Measurements from ENCODE around the gene SRP68. TPM values are rescaled to one million over a fixed set of nuclear protein-coding genes. Genes with fewer than 3 reads are reported as not detected.

SRP68 gene
- total RNA-seq, 2 experiments from 2014 or later, result 151 to 174 TPM

- no peak for ATAC-seq
Measured at GRCh38 chr17:75991396-75991795, 80.9 kb downstream of the SRP68 start.

More at GRCh38 chr17:75991396-75991795, 80.9 kb downstream of the SRP68 start:
- no peaks in the 10 kb centered on the region for H3K9me3 Mint-ChIP-seq (ENCODE audit: low read depth)
- no peaks in the 10 kb centered on the region for H3K27me3 Mint-ChIP-seq
- intact Hi-C loops (cut with DNase I, micrococcal nuclease), result no loop called here
- DNase-seq, result no peak
- H3K27ac Mint-ChIP-seq, result no peak overlapping the region
- H3K4me3 Mint-ChIP-seq, result no peak overlapping the region
- no peaks in the 10 kb centered on the region for H3K36me3 Mint-ChIP-seq (ENCODE audit: low read depth)
- peaks cover under 1% of the 10 kb centered on the region for H3K4me1 Mint-ChIP-seq
- ChIA-PET CTCF (interaction anchor here (0.9 to 2.2 kb wide), 2 partner anchors 9 to 11 kb away, joined by 3 to 5 read pairs; no protein-coding TSS in a partner anchor), POLR2A (no interaction called here)

Small RNA genes within 50 kb of the gene (microRNA-seq; reads per million reads assigned to microRNA genes)
- 1.8 reads per million for gene MIR6868 (ENCODE audit: borderline replicate concordance)

Other genes starting within 250 kb of the SRP68 start
- 100 to 1,000 TPM; 106 to 133 TPM for gene UNC13D, start 228.1 kb downstream of the SRP68 start, total RNA-seq
- gene WBP2, start 217.2 kb downstream of the SRP68 start, total RNA-seq, result 10 to 100 TPM; 68.7 to 74.1 TPM
- 10 to 100 TPM; 13.4 to 19.9 TPM for gene TRIM47, start 193.9 kb downstream of the SRP68 start, total RNA-seq
- gene TRIM65, start 175.6 kb downstream of the SRP68 start, total RNA-seq, result 10 to 100 TPM; 28.9 to 31.9 TPM
- gene MRPL38, start 167.6 kb downstream of the SRP68 start, total RNA-seq, result 100 to 1,000 TPM in 1 of 2 experiments, 10 to 100 TPM in 1; 98.0 to 115 TPM
- 10 to 100 TPM; 16.2 to 18.0 TPM for gene FBF1, start 131.5 kb downstream of the SRP68 start, total RNA-seq
- 10 to 100 TPM; 27.7 to 33.1 TPM for gene ACOX1, start 93.4 kb downstream of the SRP68 start, total RNA-seq
- 10 to 100 TPM in 1 of 2 experiments, 1 to 10 TPM in 1; 9.8 to 13.6 TPM for gene TEN1, start 93.3 kb downstream of the SRP68 start, total RNA-seq
- 1 to 10 TPM; 5.6 to 6.0 TPM for gene CDK3, start 71.7 kb downstream of the SRP68 start, total RNA-seq
- under 1 TPM; 0.04 to 0.16 TPM for gene EVPL, start 45.2 kb downstream of the SRP68 start, total RNA-seq
- gene GALR2, start 2.3 kb upstream of the SRP68 start, total RNA-seq, result 1 to 10 TPM; 5.9 to 6.4 TPM
- 1 to 10 TPM; 4.8 to 5.4 TPM for gene ZACN, start 6.7 kb upstream of the SRP68 start, total RNA-seq
- 10 to 100 TPM; 73.0 to 77.0 TPM for gene EXOC7, start 31.3 kb upstream of the SRP68 start, total RNA-seq
- under 1 TPM; 0.47 to 0.53 TPM for gene FOXJ1, start 68.7 kb upstream of the SRP68 start, total RNA-seq
- 10 to 100 TPM; 24.0 to 39.4 TPM for gene RNF157, start 168.0 kb upstream of the SRP68 start, total RNA-seq
- gene UBALD2, start 192.8 kb upstream of the SRP68 start, total RNA-seq, result 100 to 1,000 TPM; 299 to 639 TPM
- 1 to 10 TPM in 1 of 2 experiments, under 1 TPM in 1; 0.63 to 1.2 TPM for gene QRICH2, start 235.8 kb upstream of the SRP68 start, total RNA-seq